GM23338 (cell line): ENCODE results near the gene ITSN2. TPM values are rescaled to one million over a fixed set of nuclear protein-coding genes. Genes with fewer than 3 reads are reported as not detected.

ENCODE experiments used
- ATAC-seq: fragments of 200-7000 bp; cut with Tn5 transposase; 3 replicates; pipeline ENCODE4 v1.9.1; 2020
- DNase-seq: peaks from one replicate; pipeline ENCODE4 v3.0.0-alpha.2; 2015; ENCODE audit warnings: low spot score
- H2AFZ ChIP-seq: fragments of 200-600 bp; sonication (generic); 2 replicates; pipeline ENCODE4 v1.8.0; 2016; ENCODE audit warnings: antibody characterized with exemption, mild to moderate bottlenecking, moderate library complexity
- H3F3A ChIP-seq: fragments of 200-600 bp; sonication (generic); replicated peaks from 2 replicates; pipeline ENCODE4 v1.8.0; 2017; ENCODE audit warnings: antibody characterized with exemption, mixed run types, low read depth
- H3K27ac ChIP-seq: fragments of 200-600 bp; sonication (generic); 2 replicates; pipeline ENCODE4 v1.6.1; 2016; ENCODE audit warnings: low read depth
- H3K27me3 ChIP-seq: fragments of 200-600 bp; sonication (generic); 2 replicates; pipeline ENCODE4 v1.8.0; 2016; ENCODE audit warnings: mild to moderate bottlenecking, mixed run types, moderate library complexity; ENCODE audit not compliant: insufficient read depth
- H3K36me3 ChIP-seq: fragments of 200-600 bp; sonication (generic); 2 replicates; pipeline ENCODE4 v1.8.0; 2016; ENCODE audit warnings: mild to moderate bottlenecking; ENCODE audit not compliant: insufficient read depth
- H3K4me1 ChIP-seq: fragments of 200-600 bp; sonication (generic); 2 replicates; pipeline ENCODE4 v1.8.0; 2016; ENCODE audit warnings: mild to moderate bottlenecking, moderate library complexity; ENCODE audit not compliant: insufficient read depth
- H3K4me2 ChIP-seq: fragments of 200-600 bp; sonication (generic); 2 replicates; pipeline ENCODE4 v1.7.1; 2017; ENCODE audit warnings: mixed run types
- H3K4me3 ChIP-seq: fragments of 200-600 bp; sonication (generic); 2 replicates; pipeline ENCODE4 v1.6.1; 2016; ENCODE audit warnings: mixed run types
- H3K79me2 ChIP-seq: fragments of 200-600 bp; sonication (generic); replicated peaks from 2 replicates; pipeline ENCODE4 v1.8.0; 2017; ENCODE audit warnings: mild to moderate bottlenecking; ENCODE audit not compliant: insufficient read depth
- H3K9me2 ChIP-seq: fragments of 200-600 bp; sonication (generic); 2 replicates; pipeline ENCODE4 v1.8.0; 2017; ENCODE audit not compliant: insufficient read depth
- H4K20me1 ChIP-seq: fragments of 200-600 bp; sonication (generic); replicated peaks from 2 replicates; pipeline ENCODE4 v1.8.0; 2017; ENCODE audit warnings: mild to moderate bottlenecking; ENCODE audit not compliant: insufficient read depth
- H3K27ac Mint-ChIP-seq: 2 replicates; pipeline ENCODE4 v1.8.0; 2020; ENCODE audit warnings: inconsistent platforms, mild to moderate bottlenecking, moderate library complexity, mixed read lengths
- H3K27me3 Mint-ChIP-seq: 3 replicates; pipeline ENCODE4 v1.8.0; 2022; ENCODE audit warnings: low read depth, mild to moderate bottlenecking, moderate library complexity, mixed read lengths, inconsistent platforms; ENCODE audit not compliant: insufficient read depth, poor library complexity
- H3K36me3 Mint-ChIP-seq: 3 replicates; pipeline ENCODE4 v1.8.0; 2021; ENCODE audit warnings: low read depth, mild to moderate bottlenecking, inconsistent platforms, moderate library complexity, mixed read lengths
- H3K4me1 Mint-ChIP-seq: 3 replicates; pipeline ENCODE4 v1.8.0; 2020; ENCODE audit warnings: mild to moderate bottlenecking, inconsistent platforms, mixed read lengths
- H3K4me3 Mint-ChIP-seq: 3 replicates; pipeline ENCODE4 v1.8.0; 2021; ENCODE audit warnings: moderate library complexity, mild to moderate bottlenecking, inconsistent platforms, mixed read lengths
- H3K9me3 Mint-ChIP-seq: 3 replicates; pipeline ENCODE4 v1.8.0; 2020; ENCODE audit warnings: moderate library complexity, mild to moderate bottlenecking, inconsistent platforms, mixed read lengths
- CTCF ChIP-seq, 2 experiments: fragments of 200-600 bp in 1 of 2; sonication (generic) in 1 of 2; conservative IDR thresholded peaks; 2 replicates each; pipeline versions ENCODE4 v1.5.1 to v1.6.1; 2016 to 2017; ENCODE audit warnings: antibody characterized with exemption in 2 of 2, low read depth in 2 of 2, mild to moderate bottlenecking in 2 of 2, moderate library complexity in 1 of 2
- EZH2phosphoT487 ChIP-seq: fragments of 200-600 bp; sonication (generic); IDR thresholded peaks from one replicate; pipeline ENCODE4 v1.8.1; 2018; ENCODE audit warnings: antibody characterized with exemption; ENCODE audit not compliant: unreplicated experiment
- JUNB ChIP-seq: IDR thresholded peaks from one replicate; pipeline ENCODE4 v1.6.1; 2016; ENCODE audit warnings: antibody characterized with exemption; ENCODE audit not compliant: unreplicated experiment
- NANOG ChIP-seq: IDR thresholded peaks from 2 replicates; pipeline ENCODE4 v1.6.1; 2016; ENCODE audit warnings: antibody characterized with exemption, borderline replicate concordance
- POLR2AphosphoS5 ChIP-seq: IDR thresholded peaks from 2 replicates; pipeline ENCODE4 v1.6.1; 2016; ENCODE audit warnings: antibody characterized with exemption, low read depth
- REST ChIP-seq: IDR thresholded peaks from one replicate; pipeline ENCODE4 v1.6.1; 2018; ENCODE audit warnings: antibody characterized with exemption; ENCODE audit not compliant: unreplicated experiment
- STAT1 ChIP-seq: IDR thresholded peaks from one replicate; pipeline ENCODE4 v1.6.1; 2016; ENCODE audit warnings: antibody characterized with exemption; ENCODE audit not compliant: unreplicated experiment
- polyA plus RNA-seq: library from polyadenylated mRNA; unstranded; fragments of >200 nt; fragmentation: Nextera tagmentation; extraction: Ambion mirVana; gene quantifications from 2 replicates; pipeline ENCODE4 v1.2.1, GENCODE V29; 2016
- total RNA-seq: library from RNA; depleted of rRNA; stranded (reverse); fragments of >200 nt; shearing (Covaris generic); gene quantifications from 2 replicates; pipeline ENCODE4 v1.2.3, GENCODE V29; 2014

Gene ITSN2
- total and polyA plus RNA-seq, 2 experiments from 2014 or later = 17.1 to 17.8 TPM

- peaks cover 9% of the 10 kb centered on the region for H3K4me1 Mint-ChIP-seq
- H3K9me3 Mint-ChIP-seq = peaks cover 3% of the 10 kb centered on the region; the same call in 1 of the 3 replicates
- H3K27ac ChIP-seq = no peak overlapping the region
- no peak overlapping the region for H3K4me3 ChIP-seq
- no peaks in the 10 kb centered on the region for H3K4me1 ChIP-seq
- H3K27me3 ChIP-seq = no peaks in the 10 kb centered on the region
- H3K79me2 ChIP-seq = no peaks in the 10 kb centered on the region
- DNase-seq (no peak), ATAC-seq (no peak)
- H2AFZ ChIP-seq = peak overlapping the region; percentile 81; the same call in 1 of the 2 replicates
- 0 out of 2 replicates have a peak, but pooled peaks cover 2% of the 10 kb centered on the region for H3F3A ChIP-seq
- H3K4me2 ChIP-seq = no peak overlapping the region
- TF ChIP-seq CTCF (conservative IDR thresholded peaks at IDR 0.05; ENCODE audit: low read depth in 2 of 2) = no peak
- no peak for TF ChIP-seq NANOG
- no peak for TF ChIP-seq JUNB
- TF ChIP-seq EZH2phosphoT487 = no peak
- H3K27ac Mint-ChIP-seq = no peak overlapping the region
- H3K36me3 Mint-ChIP-seq = no peaks in the 10 kb centered on the region; the same call in 2 of the 3 replicates
- no peaks in the 10 kb centered on the region for H4K20me1 ChIP-seq
- no peak overlapping the region for H3K4me3 Mint-ChIP-seq
- peaks cover 2% of the 10 kb centered on the region for H3K27me3 Mint-ChIP-seq
- H3K36me3 ChIP-seq = no peaks in the 10 kb centered on the region; the same call in 1 of the 2 replicates
- no peaks in the 10 kb centered on the region for H3K9me2 ChIP-seq
Measured at GRCh38 chr2:24403832-24404212, 43.5 kb upstream of the ITSN2 start.

GRCh38 chr2:24403168-24403831 lies 43.0 kb upstream of the ITSN2 start:
- Histone ChIP-seq H3K27me3 (no peaks in the 10 kb centered on the region), H3K4me2 (no peak overlapping the region), H3K27ac (no peak overlapping the region), H3K79me2 (no peaks in the 10 kb centered on the region), H3K4me3 (no peak overlapping the region), H2AFZ (peak overlapping the region; percentile 81; the same call in 1 of the 2 replicates), H3K4me1 (no peaks in the 10 kb centered on the region), H3K9me2 (no peaks in the 10 kb centered on the region), H4K20me1 (no peaks in the 10 kb centered on the region), H3F3A (0 out of 2 replicates have a peak, but pooled peaks cover 2% of the 10 kb centered on the region), H3K36me3 (no peaks in the 10 kb centered on the region; the same call in 1 of the 2 replicates)
- TF ChIP-seq STAT1 (no peak), POLR2AphosphoS5 (no peak), REST (no peak), EZH2phosphoT487 (no peak)
- ATAC-seq (no peak), DNase-seq (no peak)
- Mint-ChIP-seq H3K4me1 (peaks cover 9% of the 10 kb centered on the region), H3K36me3 (no peaks in the 10 kb centered on the region; the same call in 2 of the 3 replicates), H3K4me3 (no peak overlapping the region), H3K27me3 (peaks cover 2% of the 10 kb centered on the region), H3K27ac (no peak overlapping the region), H3K9me3 (peaks cover 3% of the 10 kb centered on the region; the same call in 1 of the 3 replicates)
